ENCODE measurements around the gene SMAD7.

DNA sequence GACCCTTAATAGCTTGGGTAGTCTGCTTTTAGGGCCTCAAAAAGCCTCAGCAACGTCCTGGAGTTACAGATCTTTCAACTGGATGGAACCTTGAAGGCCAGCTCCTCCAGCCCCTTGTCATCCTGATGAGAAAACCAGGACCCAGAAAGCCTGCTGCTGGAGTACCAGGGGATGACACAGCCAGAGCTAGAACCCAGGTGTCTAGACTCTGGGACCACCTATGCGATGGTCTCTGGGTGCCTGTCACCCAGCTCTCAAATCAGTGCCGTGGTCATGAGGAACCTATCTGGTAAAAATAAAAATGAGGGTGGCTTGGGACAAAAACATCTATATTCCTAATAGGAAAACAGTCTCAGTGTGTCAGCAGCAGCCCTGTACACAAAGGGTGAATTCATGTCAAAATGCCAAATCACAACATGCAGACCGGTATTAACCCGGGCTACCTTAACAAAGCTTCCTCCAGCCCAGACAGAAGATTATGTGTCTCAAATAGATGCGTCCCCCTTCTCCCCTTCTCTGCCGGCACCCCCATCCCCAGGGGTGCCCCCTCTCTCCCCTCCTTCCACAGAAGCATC lies 28.5 kb downstream of the SMAD7 start:
- TF ChIP-seq, protein P1, sequence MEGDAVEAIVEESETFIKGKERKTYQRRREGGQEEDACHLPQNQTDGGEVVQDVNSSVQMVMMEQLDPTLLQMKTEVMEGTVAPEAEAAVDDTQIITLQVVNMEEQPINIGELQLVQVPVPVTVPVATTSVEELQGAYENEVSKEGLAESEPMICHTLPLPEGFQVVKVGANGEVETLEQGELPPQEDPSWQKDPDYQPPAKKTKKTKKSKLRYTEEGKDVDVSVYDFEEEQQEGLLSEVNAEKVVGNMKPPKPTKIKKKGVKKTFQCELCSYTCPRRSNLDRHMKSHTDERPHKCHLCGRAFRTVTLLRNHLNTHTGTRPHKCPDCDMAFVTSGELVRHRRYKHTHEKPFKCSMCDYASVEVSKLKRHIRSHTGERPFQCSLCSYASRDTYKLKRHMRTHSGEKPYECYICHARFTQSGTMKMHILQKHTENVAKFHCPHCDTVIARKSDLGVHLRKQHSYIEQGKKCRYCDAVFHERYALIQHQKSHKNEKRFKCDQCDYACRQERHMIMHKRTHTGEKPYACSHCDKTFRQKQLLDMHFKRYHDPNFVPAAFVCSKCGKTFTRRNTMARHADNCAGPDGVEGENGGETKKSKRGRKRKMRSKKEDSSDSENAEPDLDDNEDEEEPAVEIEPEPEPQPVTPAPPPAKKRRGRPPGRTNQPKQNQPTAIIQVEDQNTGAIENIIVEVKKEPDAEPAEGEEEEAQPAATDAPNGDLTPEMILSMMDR (IDR thresholded peaks at IDR 0.05), result no peak
- TF ChIP-seq POLR2A (IDR thresholded peaks at IDR 0.05), result no peak

Data from body of pancreas (tissue), 4 donors.